PC-9 (cell line): ENCODE results near the gene PXDN.

Experiments used
- CTCF ChIP-seq: fragments of 200-600 bp; sonication (generic); conservative IDR thresholded peaks from 2 replicates; pipeline ENCODE4 v1.6.1; 2017; ENCODE audit warnings: mixed run types, antibody characterized with exemption, mild to moderate bottlenecking, moderate library complexity
- EZH2 ChIP-seq: fragments of 200-600 bp; sonication (generic); IDR thresholded peaks from 2 replicates; pipeline ENCODE4 v1.8.0; 2017; ENCODE audit warnings: antibody characterized with exemption, low read depth

GRCh38 chr2:1722692-1723091 lies 21.6 kb downstream of the PXDN start:
- no peak for TF ChIP-seq CTCF
- no peak for TF ChIP-seq EZH2
